Gastrocnemius medialis (tissue), 4 donors: Measurements from ENCODE around the gene AK8.

Experiments used
- POLR2A ChIP-seq, 2 donors: fragments of 450-650 bp; IDR thresholded peaks; one replicate each; pipeline ENCODE4 v1.6.1; 2017; ENCODE audit warnings: antibody characterized with exemption in 2 of 2, mild to moderate bottlenecking in 2 of 2, moderate library complexity in 2 of 2
- TF ChIP-seq, protein P1 (sequence below), 5 experiments: fragments of 450-650 bp in 3 of 5; fragments of 200-600 bp in 2 of 5; sonication (generic) in 2 of 5; IDR thresholded peaks in 4 of 5; conservative IDR thresholded peaks in 1 of 5; 1 replicate in 4 of 5; 2 replicates in 1 of 5; pipeline ENCODE4 v1.5.1; 2016 to 2019; ENCODE audit warnings: antibody characterized with exemption in 5 of 5, mild to moderate bottlenecking in 3 of 5, moderate library complexity in 3 of 5

DNA sequence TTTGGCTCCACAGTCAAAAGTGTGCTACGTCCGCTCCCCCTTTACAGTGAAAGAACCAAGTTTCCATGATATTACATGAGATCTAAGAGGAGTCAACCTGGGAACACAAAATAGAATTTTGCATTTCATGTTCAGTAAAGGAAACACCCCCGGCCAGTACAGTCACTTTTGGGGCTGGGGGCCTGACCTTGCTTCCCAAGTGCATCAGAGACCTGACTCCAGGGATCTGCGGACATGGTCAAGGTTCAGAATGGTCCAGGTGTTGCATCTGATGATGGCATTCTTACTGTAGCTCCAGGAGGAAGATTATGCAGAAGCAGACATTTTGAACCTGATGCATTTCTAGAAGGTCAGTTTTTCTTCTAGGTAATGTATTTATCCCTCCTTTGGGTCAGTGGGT is 39.8 kb downstream of the AK8 start:
- TF ChIP-seq, protein P1, sequence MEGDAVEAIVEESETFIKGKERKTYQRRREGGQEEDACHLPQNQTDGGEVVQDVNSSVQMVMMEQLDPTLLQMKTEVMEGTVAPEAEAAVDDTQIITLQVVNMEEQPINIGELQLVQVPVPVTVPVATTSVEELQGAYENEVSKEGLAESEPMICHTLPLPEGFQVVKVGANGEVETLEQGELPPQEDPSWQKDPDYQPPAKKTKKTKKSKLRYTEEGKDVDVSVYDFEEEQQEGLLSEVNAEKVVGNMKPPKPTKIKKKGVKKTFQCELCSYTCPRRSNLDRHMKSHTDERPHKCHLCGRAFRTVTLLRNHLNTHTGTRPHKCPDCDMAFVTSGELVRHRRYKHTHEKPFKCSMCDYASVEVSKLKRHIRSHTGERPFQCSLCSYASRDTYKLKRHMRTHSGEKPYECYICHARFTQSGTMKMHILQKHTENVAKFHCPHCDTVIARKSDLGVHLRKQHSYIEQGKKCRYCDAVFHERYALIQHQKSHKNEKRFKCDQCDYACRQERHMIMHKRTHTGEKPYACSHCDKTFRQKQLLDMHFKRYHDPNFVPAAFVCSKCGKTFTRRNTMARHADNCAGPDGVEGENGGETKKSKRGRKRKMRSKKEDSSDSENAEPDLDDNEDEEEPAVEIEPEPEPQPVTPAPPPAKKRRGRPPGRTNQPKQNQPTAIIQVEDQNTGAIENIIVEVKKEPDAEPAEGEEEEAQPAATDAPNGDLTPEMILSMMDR (IDR thresholded peaks at IDR 0.05 in 4 of 5, conservative IDR thresholded peaks at IDR 0.05 in 1 of 5), result no peak
- TF ChIP-seq POLR2A (IDR thresholded peaks at IDR 0.05), result no peak
